DOHH2 (cell line): Measurements from ENCODE around the gene COL9A2.

Experiments
- H3F3A ChIP-seq: fragments of 200-600 bp; sonication (generic), shearing (Covaris generic); 2 replicates; pipeline ENCODE4 v1.6.0; 2016; ENCODE audit warnings: antibody characterized with exemption, mild to moderate bottlenecking; ENCODE audit not compliant: control insufficient read depth, insufficient read depth
- H3K27ac ChIP-seq: fragments of 200-600 bp; sonication (generic); 2 replicates; pipeline ENCODE4 v1.5.1; 2014; ENCODE audit warnings: low read depth, mild to moderate bottlenecking, low read length, moderate library complexity
- H3K27me3 ChIP-seq: fragments of 200-600 bp; sonication (generic); 2 replicates; pipeline ENCODE4 v1.6.1; 2014; ENCODE audit warnings: mild to moderate bottlenecking, low read length, mixed read lengths; ENCODE audit not compliant: control insufficient read depth
- H3K36me3 ChIP-seq: fragments of 200-600 bp; sonication (generic); 2 replicates; pipeline ENCODE4 v1.6.1; 2014; ENCODE audit warnings: mild to moderate bottlenecking, low read length, moderate library complexity, mixed read lengths; ENCODE audit not compliant: control insufficient read depth
- H3K4me1 ChIP-seq: fragments of 200-600 bp; sonication (generic); 2 replicates; pipeline ENCODE4 v1.6.1; 2014; ENCODE audit warnings: mild to moderate bottlenecking, low read length, mixed read lengths; ENCODE audit not compliant: control insufficient read depth
- H3K4me2 ChIP-seq: fragments of 200-600 bp; sonication (generic); 2 replicates; pipeline ENCODE4 v1.6.0; 2014; ENCODE audit warnings: mild to moderate bottlenecking, low read length, moderate library complexity
- H3K4me3 ChIP-seq: fragments of 200-600 bp; sonication (generic); 2 replicates; pipeline ENCODE4 v1.5.1; 2014; ENCODE audit warnings: mild to moderate bottlenecking, low read length, mixed read lengths
- H3K79me2 ChIP-seq: fragments of 200-600 bp; sonication (generic); 2 replicates; pipeline ENCODE4 v1.6.1; 2014; ENCODE audit warnings: mild to moderate bottlenecking, low read length, mixed read lengths; ENCODE audit not compliant: control insufficient read depth
- H3K9me2 ChIP-seq: fragments of 200-600 bp; sonication (generic); replicated peaks from 2 replicates; pipeline ENCODE4 v1.6.1; 2014; ENCODE audit warnings: mild to moderate bottlenecking, low read length, mixed read lengths; ENCODE audit not compliant: control insufficient read depth
- H3K9me3 ChIP-seq: fragments of 200-600 bp; sonication (generic); 2 replicates; pipeline ENCODE4 v1.6.1; 2014; ENCODE audit warnings: antibody characterized with exemption, low read length, mixed read lengths; ENCODE audit not compliant: control insufficient read depth, insufficient read depth
- H4K20me1 ChIP-seq: fragments of 200-600 bp; sonication (generic); 2 replicates; pipeline ENCODE4 v1.6.0; 2014; ENCODE audit warnings: low read depth, mild to moderate bottlenecking, antibody characterized with exemption, low read length, moderate library complexity; ENCODE audit not compliant: control insufficient read depth, insufficient read depth
- CTCF ChIP-seq: fragments of 200-600 bp; sonication (generic); IDR thresholded peaks from one replicate; pipeline ENCODE4 v1.5.1; 2014; ENCODE audit warnings: antibody characterized with exemption, mild to moderate bottlenecking, low read depth, low read length; ENCODE audit not compliant: poor library complexity, severe bottlenecking
- EZH2phosphoT487 ChIP-seq: fragments of 200-600 bp; sonication (generic); IDR thresholded peaks from 2 replicates; pipeline ENCODE4 v1.6.1; 2017; ENCODE audit warnings: borderline replicate concordance, mild to moderate bottlenecking, antibody characterized with exemption, low read length, moderate library complexity, mixed read lengths

COL9A2 gene

DNA sequence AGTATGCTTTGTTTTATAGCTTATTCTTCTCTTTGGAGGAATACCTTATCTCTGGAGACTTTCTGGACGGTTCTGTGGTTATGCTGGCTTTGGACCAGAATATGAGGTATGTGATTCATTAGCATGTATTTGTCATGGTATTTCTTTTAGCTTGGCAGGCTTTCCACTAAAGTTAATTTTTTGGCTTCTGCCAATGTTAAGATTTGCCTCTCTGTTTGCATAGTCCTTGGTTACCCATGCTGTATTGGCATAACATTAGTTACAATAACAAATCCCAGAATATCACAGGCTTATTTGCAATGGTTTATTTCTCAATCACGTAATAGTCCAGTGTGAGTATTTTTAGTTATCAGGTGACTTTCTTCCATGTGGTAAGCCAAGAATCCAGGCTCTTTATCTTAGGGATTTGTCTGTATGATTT lies 49.3 kb downstream of the COL9A2 start:
- TF ChIP-seq CTCF, result no peak
- Histone ChIP-seq H3K4me3 (no peak overlapping the region), H3K36me3 (peaks cover 85% of the 10 kb centered on the region), H3K4me2 (no peak overlapping the region), H4K20me1 (no peaks in the 10 kb centered on the region), H3K9me3 (no peaks in the 10 kb centered on the region), H3K4me1 (no peaks in the 10 kb centered on the region), H3K27me3 (no peaks in the 10 kb centered on the region), H3K9me2 (no peaks in the 10 kb centered on the region), H3F3A (0 out of 2 replicates have a peak, but pooled peaks cover 6% of the 10 kb centered on the region), H3K27ac (no peak overlapping the region), H3K79me2 (peaks cover 33% of the 10 kb centered on the region)

- TF ChIP-seq CTCF, result no peak
- TF ChIP-seq EZH2phosphoT487, result no peak
- Histone ChIP-seq H3K9me3 (no peaks in the 10 kb centered on the region), H3K36me3 (peaks cover 84% of the 10 kb centered on the region), H3K9me2 (no peaks in the 10 kb centered on the region), H3K4me2 (no peak overlapping the region), H3K4me1 (no peaks in the 10 kb centered on the region), H3K4me3 (no peak overlapping the region), H3K27ac (no peak overlapping the region), H3F3A (peaks cover 6% of the 10 kb centered on the region; the same call in 1 of the 2 replicates), H3K27me3 (no peaks in the 10 kb centered on the region), H4K20me1 (no peaks in the 10 kb centered on the region), H3K79me2 (peaks cover 38% of the 10 kb centered on the region)
These were observed 50.1 kb downstream of the COL9A2 start for GRCh38 chr1:40266786-40267535.

- H3K9me2 ChIP-seq, result no peaks in the 10 kb centered on the region
- H3K79me2 ChIP-seq, result peaks cover 45% of the 10 kb centered on the region
- peaks cover 85% of the 10 kb centered on the region for H3K36me3 ChIP-seq
- no peaks in the 10 kb centered on the region for H3K9me3 ChIP-seq
- no peaks in the 10 kb centered on the region for H4K20me1 ChIP-seq
- H3K27ac ChIP-seq, result no peak overlapping the region
- TF ChIP-seq CTCF, result no peak
- TF ChIP-seq EZH2phosphoT487, result no peak
- H3K4me3 ChIP-seq, result no peak overlapping the region
- H3K4me1 ChIP-seq, result no peaks in the 10 kb centered on the region
- peaks cover 6% of the 10 kb centered on the region; the same call in 1 of the 2 replicates for H3F3A ChIP-seq
- no peak overlapping the region for H3K4me2 ChIP-seq
- H3K27me3 ChIP-seq, result no peaks in the 10 kb centered on the region
These were observed 51.2 kb downstream of the COL9A2 start for GRCh38 chr1:40265919-40266318.
